Stimulated activated CD8-positive, alpha-beta memory T cell treated with anti-CD3 and anti-CD28 coated beads, Interleukin-12 subunit alpha, Interleukin-12 subunit beta, amount 100 ng/mL, for 1 hour (primary cell): ENCODE data around the gene BZW1.
"Not testable (repeated sequence)": the region's sequence is repeated elsewhere in the genome, so short reads cannot be mapped to it uniquely, and the experiment has no call there.

Experiments
- DNase-seq: peaks from one replicate; pipeline ENCODE4 v3.0.0-alpha.2; 2020; ENCODE audit warnings: low read depth

Gene BZW1

GRCh38 chr2:200791905-200792304, 19.8 kb upstream of the BZW1 start:
- no peak for DNase-seq

- no peak for DNase-seq
Measured at GRCh38 chr2:200794143-200794542, 17.6 kb upstream of the BZW1 start.

- no peak for DNase-seq
Measured at GRCh38 chr2:200795028-200795440, 16.7 kb upstream of the BZW1 start.

- no peak for DNase-seq
Measured at GRCh38 chr2:200796561-200796960, 15.1 kb upstream of the BZW1 start.

GRCh38 chr2:200797242-200797770, 14.4 kb upstream of the BZW1 start:
- no peak for DNase-seq

- no peak for DNase-seq
Measured at GRCh38 chr2:200798514-200798913, 13.2 kb upstream of the BZW1 start.

- no peak for DNase-seq
Measured at GRCh38 chr2:200800458-200800857, 11.3 kb upstream of the BZW1 start.

GRCh38 chr2:200801431-200801830, 10.3 kb upstream of the BZW1 start:
- DNase-seq, result not testable (repeated sequence)

GRCh38 chr2:200809506-200810251, 2.0 kb upstream of the BZW1 start:
- no peak for DNase-seq

- no peak for DNase-seq
Measured at GRCh38 chr2:200810252-200810997, 1.3 kb upstream of the BZW1 start.

- DNase-seq, result peak; percentile 2
Measured at GRCh38 chr2:200810998-200811332, 745 bp upstream of the BZW1 start.

GRCh38 chr2:200812122-200813022, 662 bp downstream of the BZW1 start:
- DNase-seq, result peak; percentile 31

GRCh38 chr2:200814276-200814815, 2.6 kb downstream of the BZW1 start:
- no peak for DNase-seq

GRCh38 chr2:200814917-200815316, 3.2 kb downstream of the BZW1 start:
- no peak for DNase-seq

GRCh38 chr2:200818732-200819131, 7.0 kb downstream of the BZW1 start:
- not testable (repeated sequence) for DNase-seq

GRCh38 chr2:200820573-200821234, 9.0 kb downstream of the BZW1 start:
- DNase-seq, result no peak

- DNase-seq, result no peak
Measured at GRCh38 chr2:200821686-200822245, 10.1 kb downstream of the BZW1 start.

GRCh38 chr2:200828104-200828503, 16.4 kb downstream of the BZW1 start:
- no peak for DNase-seq

- no peak for DNase-seq
Measured at GRCh38 chr2:200828572-200829257, 17.0 kb downstream of the BZW1 start.

- no peak for DNase-seq
Measured at GRCh38 chr2:200829258-200829655, 17.5 kb downstream of the BZW1 start.

GRCh38 chr2:200834701-200835100, 23.0 kb downstream of the BZW1 start:
- no peak for DNase-seq
